Esophagus (tissue), 2 donors: ENCODE data around the gene LRRC34. TPM values are rescaled to one million over a fixed set of nuclear protein-coding genes. Genes with fewer than 3 reads are reported as not detected.
A peak's percentile ranks its signal among the peaks of the same experiment; 100 is the strongest.

Experiments used
- H3K27ac ChIP-seq, 2 donors: one replicate each; pipeline ENCODE4 v1.5.1; 2013; ENCODE audit warnings: low read depth in 2 of 2, mild to moderate bottlenecking in 2 of 2, inconsistent platforms in 1 of 2, low read length in 1 of 2, moderate library complexity in 1 of 2
- H3K27me3 ChIP-seq, 2 donors: one replicate each; pipeline ENCODE4 v1.6.1; 2013; ENCODE audit warnings: low read length in 2 of 2, control low read depth in 1 of 2, mild to moderate bottlenecking in 1 of 2; ENCODE audit not compliant: insufficient read depth in 2 of 2, control insufficient read depth in 1 of 2
- H3K36me3 ChIP-seq, 2 donors: one replicate each; pipeline ENCODE4 v1.6.1; 2013; ENCODE audit warnings: low read length in 1 of 2; ENCODE audit not compliant: control insufficient read depth in 2 of 2, insufficient read depth in 2 of 2
- H3K4me1 ChIP-seq, 2 donors: one replicate each; pipeline ENCODE4 v1.6.1; 2013; ENCODE audit warnings: low read length in 1 of 2; ENCODE audit not compliant: control insufficient read depth in 2 of 2, insufficient read depth in 2 of 2
- H3K4me3 ChIP-seq, 2 donors: one replicate each; pipeline ENCODE4 v1.5.1; 2013; ENCODE audit warnings: low read length in 2 of 2, mild to moderate bottlenecking in 2 of 2, low read depth in 1 of 2, moderate library complexity in 1 of 2
- H3K9me3 ChIP-seq, 2 donors: one replicate each; pipeline ENCODE4 v1.6.1; 2013; ENCODE audit warnings: mild to moderate bottlenecking in 2 of 2, low read depth in 1 of 2, low read length in 1 of 2, moderate library complexity in 1 of 2; ENCODE audit not compliant: control insufficient read depth in 2 of 2, insufficient read depth in 1 of 2
- WGBS, 2 donors: extraction: QIAGEN DNeasy Blood & Tissue Kit; methylation state at CpG; one replicate each; pipeline ENCODE4 v1.1.7; 2013; 5-methylcytosine and 5-hydroxymethylcytosine counted together
- polyA plus RNA-seq, 2 donors: library from polyadenylated mRNA; stranded (reverse); fragments of 200-250 nt; gene quantifications; one replicate each; pipeline ENCODE4 v1.2.3, GENCODE V29; 2013
- donor health status: healthy with polysubstance abuse.
- donor health status: Bipolar disorder and iron deficiency.

The LRRC34 gene
- polyA plus RNA-seq, 2 donors = 0.20 to 0.27 TPM

- H3K36me3 ChIP-seq = no peaks in the 10 kb centered on the region
- H3K4me1 ChIP-seq = peaks cover 0 to 5% of the 10 kb centered on the region in 2 donors
- no peaks in the 10 kb centered on the region for H3K9me3 ChIP-seq
- no peak overlapping the region for H3K27ac ChIP-seq
- 84% methylated on average over 2 of the region's 2 CpGs for WGBS, 2 donors
- no peak overlapping the region for H3K4me3 ChIP-seq
- H3K27me3 ChIP-seq = peaks cover 0 to 2% of the 10 kb centered on the region in 2 donors
Measured at GRCh38 chr3:169818316-169818715, 5.6 kb upstream of the LRRC34 start.

GRCh38 chr3:169815590-169816150, 3.0 kb upstream of the LRRC34 start:
- Histone ChIP-seq H3K4me3 (no peak overlapping the region), H3K36me3 (no peaks in the 10 kb centered on the region), H3K4me1 (peaks cover 0 to 5% of the 10 kb centered on the region in 2 donors), H3K27me3 (peaks cover 0 to 2% of the 10 kb centered on the region in 2 donors), H3K27ac (no peak overlapping the region), H3K9me3 (no peaks in the 10 kb centered on the region)
- WGBS, 2 donors = 91 to 93% methylated on average over 4 of the region's 4 CpGs

- H3K4me1 ChIP-seq = peaks cover 0 to 5% of the 10 kb centered on the region in 2 donors
- peaks cover 0 to 2% of the 10 kb centered on the region in 2 donors for H3K27me3 ChIP-seq
- H3K36me3 ChIP-seq = no peaks in the 10 kb centered on the region
- H3K4me3 ChIP-seq = peak overlapping the region; percentile 3 to 24
- no peaks in the 10 kb centered on the region for H3K9me3 ChIP-seq
- WGBS, 2 donors = 61 to 64% methylated on average over 27 of the region's 27 CpGs
- peak overlapping the region in 1 of 2 donors; percentile 18 for H3K27ac ChIP-seq
Measured at GRCh38 chr3:169813757-169814517, 1.2 kb upstream of the LRRC34 start.

- H3K4me3 ChIP-seq = peak overlapping the region in 1 of 2 donors; percentile 24
- H3K27ac ChIP-seq = no peak overlapping the region
- WGBS, 2 donors = 47 to 60% methylated on average over 8 of the region's 8 CpGs
Measured at GRCh38 chr3:169813278-169813677, 574 bp upstream of the LRRC34 start.

GRCh38 chr3:169811631-169812331, 923 bp downstream of the LRRC34 start:
- peak overlapping the region; percentile 51 to 58 for H3K4me3 ChIP-seq
- WGBS, 2 donors = 3% methylated on average over 29 of the region's 29 CpGs

More at GRCh38 chr3:169813278-169813677, 574 bp upstream of the LRRC34 start:
- Histone ChIP-seq H3K4me1 (peaks cover 0 to 5% of the 10 kb centered on the region in 2 donors), H3K9me3 (no peaks in the 10 kb centered on the region), H3K36me3 (no peaks in the 10 kb centered on the region), H3K27me3 (peaks cover 0 to 2% of the 10 kb centered on the region in 2 donors)

GRCh38 chr3:169809230-169809795, 3.4 kb downstream of the LRRC34 start:
- no peak overlapping the region for H3K27ac ChIP-seq
- H3K4me3 ChIP-seq = no peak overlapping the region
- no peaks in the 10 kb centered on the region for H3K9me3 ChIP-seq
- no peaks in the 10 kb centered on the region for H3K36me3 ChIP-seq
- WGBS, 2 donors = 54 to 56% methylated on average over 2 of the region's 2 CpGs
- H3K27me3 ChIP-seq = no peaks in the 10 kb centered on the region
- peaks cover 0 to 5% of the 10 kb centered on the region in 2 donors for H3K4me1 ChIP-seq

More at GRCh38 chr3:169811631-169812331, 923 bp downstream of the LRRC34 start:
- peaks cover 0 to 5% of the 10 kb centered on the region in 2 donors for H3K4me1 ChIP-seq
- no peaks in the 10 kb centered on the region for H3K9me3 ChIP-seq
- no peaks in the 10 kb centered on the region for H3K36me3 ChIP-seq
- H3K27ac ChIP-seq = peak overlapping the region; percentile 22 to 42
- H3K27me3 ChIP-seq = no peaks in the 10 kb centered on the region

GRCh38 chr3:169804681-169805080, 8.0 kb downstream of the LRRC34 start:
- Histone ChIP-seq H3K36me3 (no peaks in the 10 kb centered on the region), H3K27me3 (no peaks in the 10 kb centered on the region), H3K9me3 (no peaks in the 10 kb centered on the region), H3K27ac (no peak overlapping the region), H3K4me3 (no peak overlapping the region), H3K4me1 (no peaks in the 10 kb centered on the region)
- WGBS, 2 donors = 90 to 93% methylated on average over 3 of the region's 3 CpGs

- Histone ChIP-seq H3K9me3 (no peaks in the 10 kb centered on the region), H3K4me3 (no peak overlapping the region), H3K36me3 (peaks cover 0 to 4% of the 10 kb centered on the region in 2 donors), H3K4me1 (no peaks in the 10 kb centered on the region), H3K27ac (no peak overlapping the region), H3K27me3 (no peaks in the 10 kb centered on the region)
- 89 to 99% methylated on average over 1 of the region's 1 CpG for WGBS, 2 donors
Measured at GRCh38 chr3:169792359-169792758, 20.3 kb downstream of the LRRC34 start.

- 91 to 94% methylated on average over 4 of the region's 4 CpGs for WGBS, 2 donors
- Histone ChIP-seq H3K4me3 (no peak overlapping the region), H3K27me3 (no peaks in the 10 kb centered on the region), H3K27ac (no peak overlapping the region), H3K4me1 (no peaks in the 10 kb centered on the region), H3K9me3 (no peaks in the 10 kb centered on the region), H3K36me3 (peaks cover 0 to 4% of the 10 kb centered on the region in 2 donors)
Measured at GRCh38 chr3:169790687-169791429, 21.8 kb downstream of the LRRC34 start.
